Ectodermal cell (in vitro differentiated cells): ENCODE measurements around the gene CCRL2.

Experiments
- H3K27ac ChIP-seq: 2 replicates; pipeline ENCODE4 v1.7.0; 2013; ENCODE audit warnings: mild to moderate bottlenecking, low read depth, low read length; ENCODE audit not compliant: insufficient read depth, poor library complexity, severe bottlenecking
- H3K27me3 ChIP-seq: 2 replicates; pipeline ENCODE4 v1.7.0; 2013; ENCODE audit warnings: mild to moderate bottlenecking, low read length; ENCODE audit not compliant: insufficient read depth, control insufficient read depth, poor library complexity, severe bottlenecking
- H3K36me3 ChIP-seq: one replicate; pipeline ENCODE4 v1.7.0; 2013; ENCODE audit warnings: low read length; ENCODE audit not compliant: control insufficient read depth, insufficient read depth
- H3K4me1 ChIP-seq: one replicate; pipeline ENCODE4 v1.7.0; 2013; ENCODE audit warnings: low read length; ENCODE audit not compliant: control insufficient read depth, insufficient read depth
- H3K4me3 ChIP-seq: 2 replicates; pipeline ENCODE4 v1.7.0; 2013; ENCODE audit warnings: low read depth, low read length, control low read depth; ENCODE audit not compliant: insufficient read depth
- H3K9me3 ChIP-seq: 2 replicates; pipeline ENCODE4 v1.7.0; 2013; ENCODE audit warnings: mild to moderate bottlenecking, low read length, moderate library complexity; ENCODE audit not compliant: control insufficient read depth
- WGBS, 2 experiments: methylation state at CpG; one replicate each; pipeline ENCODE4 v1.1.7; 2013; ENCODE audit warnings: missing lambda C conversion rate in 2 of 2; 5-methylcytosine and 5-hydroxymethylcytosine counted together

CCRL2 gene

DNA sequence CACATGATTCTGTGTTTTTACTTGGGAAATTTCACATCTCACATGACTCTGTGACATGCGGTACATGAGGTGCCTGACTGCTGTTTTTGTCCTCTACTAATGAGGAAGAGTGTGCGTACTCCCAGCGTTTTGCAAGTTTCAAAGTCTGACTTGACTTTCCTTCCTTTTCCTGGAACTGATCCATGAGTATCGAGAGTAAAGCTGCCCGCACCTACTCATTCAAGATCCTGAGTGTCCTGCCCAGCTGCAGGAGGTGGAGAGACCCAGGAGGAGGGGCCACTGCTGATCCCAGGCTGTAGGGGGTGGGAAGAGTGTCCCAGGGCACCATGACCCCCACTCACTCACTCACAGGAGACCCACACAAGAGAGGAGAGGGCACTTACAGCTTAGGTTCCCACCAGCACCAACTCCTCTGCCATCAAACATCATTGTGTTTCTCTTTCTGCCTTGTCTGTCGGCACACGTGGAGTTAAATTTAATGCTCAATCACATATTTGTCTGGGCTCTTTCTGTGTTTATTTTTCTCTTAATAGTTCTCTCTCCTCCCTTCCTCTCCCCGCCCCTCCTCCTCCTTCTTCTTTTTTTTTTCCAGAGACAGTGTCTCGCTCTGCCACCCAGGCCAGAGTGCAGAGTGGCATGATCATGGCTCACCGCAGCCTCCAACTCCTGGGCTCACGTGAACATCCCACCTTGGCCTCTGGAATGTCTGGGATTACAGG is 1.6 kb upstream of the CCRL2 start:
- H3K27ac ChIP-seq: no peak overlapping the region
- no peaks in the 10 kb centered on the region for H3K27me3 ChIP-seq
- H3K36me3 ChIP-seq: no peaks in the 10 kb centered on the region
- H3K9me3 ChIP-seq: no peaks in the 10 kb centered on the region
- 89 to 91% methylated on average over 11 of the region's 11 CpGs for WGBS, 2 experiments
- no peaks in the 10 kb centered on the region for H3K4me1 ChIP-seq
- H3K4me3 ChIP-seq: no peak overlapping the region

DNA sequence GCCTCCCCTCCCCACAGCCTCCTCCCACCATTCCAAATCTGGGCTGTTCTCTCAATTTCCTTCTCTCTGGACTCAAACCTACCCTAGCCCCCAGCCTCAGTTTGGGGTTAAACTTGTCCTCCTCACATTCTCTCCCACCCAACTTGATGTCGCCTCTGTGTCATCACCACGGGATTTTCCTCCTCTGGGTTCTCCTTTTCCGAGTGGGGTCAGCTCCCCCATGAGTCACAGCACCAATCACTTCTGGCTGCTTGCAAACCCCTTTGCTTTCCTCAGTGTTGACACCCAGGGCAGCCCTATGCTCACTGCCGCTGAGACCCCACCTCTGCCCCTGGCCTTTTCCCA is 644 bp upstream of the CCRL2 start:
- Histone ChIP-seq H3K4me3 (no peak overlapping the region), H3K4me1 (no peaks in the 10 kb centered on the region), H3K27ac (no peak overlapping the region), H3K27me3 (no peaks in the 10 kb centered on the region), H3K36me3 (no peaks in the 10 kb centered on the region), H3K9me3 (no peaks in the 10 kb centered on the region)
- WGBS, 2 experiments: 87 to 90% methylated on average over 4 of the region's 4 CpGs

DNA sequence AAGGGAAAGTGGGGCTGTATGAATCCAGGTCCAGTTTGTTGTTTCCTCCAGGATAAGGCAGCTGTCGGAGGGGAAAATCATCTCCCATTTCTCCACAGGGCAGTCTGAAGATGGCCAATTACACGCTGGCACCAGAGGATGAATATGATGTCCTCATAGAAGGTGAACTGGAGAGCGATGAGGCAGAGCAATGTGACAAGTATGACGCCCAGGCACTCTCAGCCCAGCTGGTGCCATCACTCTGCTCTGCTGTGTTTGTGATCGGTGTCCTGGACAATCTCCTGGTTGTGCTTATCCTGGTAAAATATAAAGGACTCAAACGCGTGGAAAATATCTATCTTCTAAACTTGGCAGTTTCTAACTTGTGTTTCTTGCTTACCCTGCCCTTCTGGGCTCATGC is 911 bp downstream of the CCRL2 start:
- no peaks in the 10 kb centered on the region for H3K4me1 ChIP-seq
- 95% methylated on average over 7 of the region's 7 CpGs for WGBS, 2 experiments
- no peaks in the 10 kb centered on the region for H3K27me3 ChIP-seq
- no peaks in the 10 kb centered on the region for H3K9me3 ChIP-seq
- H3K4me3 ChIP-seq: no peak overlapping the region
- no peak overlapping the region for H3K27ac ChIP-seq
- H3K36me3 ChIP-seq: no peaks in the 10 kb centered on the region

DNA sequence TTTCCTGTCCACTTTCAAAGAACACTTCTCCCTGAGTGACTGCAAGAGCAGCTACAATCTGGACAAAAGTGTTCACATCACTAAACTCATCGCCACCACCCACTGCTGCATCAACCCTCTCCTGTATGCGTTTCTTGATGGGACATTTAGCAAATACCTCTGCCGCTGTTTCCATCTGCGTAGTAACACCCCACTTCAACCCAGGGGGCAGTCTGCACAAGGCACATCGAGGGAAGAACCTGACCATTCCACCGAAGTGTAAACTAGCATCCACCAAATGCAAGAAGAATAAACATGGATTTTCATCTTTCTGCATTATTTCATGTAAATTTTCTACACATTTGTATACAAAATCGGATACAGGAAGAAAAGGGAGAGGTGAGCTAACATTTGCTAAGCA is 1.8 kb downstream of the CCRL2 start:
- Histone ChIP-seq H3K4me3 (no peak overlapping the region), H3K9me3 (no peaks in the 10 kb centered on the region), H3K27ac (no peak overlapping the region), H3K27me3 (no peaks in the 10 kb centered on the region), H3K36me3 (no peaks in the 10 kb centered on the region), H3K4me1 (no peaks in the 10 kb centered on the region)
- WGBS, 2 experiments: 90% methylated on average over 7 of the region's 7 CpGs

DNA sequence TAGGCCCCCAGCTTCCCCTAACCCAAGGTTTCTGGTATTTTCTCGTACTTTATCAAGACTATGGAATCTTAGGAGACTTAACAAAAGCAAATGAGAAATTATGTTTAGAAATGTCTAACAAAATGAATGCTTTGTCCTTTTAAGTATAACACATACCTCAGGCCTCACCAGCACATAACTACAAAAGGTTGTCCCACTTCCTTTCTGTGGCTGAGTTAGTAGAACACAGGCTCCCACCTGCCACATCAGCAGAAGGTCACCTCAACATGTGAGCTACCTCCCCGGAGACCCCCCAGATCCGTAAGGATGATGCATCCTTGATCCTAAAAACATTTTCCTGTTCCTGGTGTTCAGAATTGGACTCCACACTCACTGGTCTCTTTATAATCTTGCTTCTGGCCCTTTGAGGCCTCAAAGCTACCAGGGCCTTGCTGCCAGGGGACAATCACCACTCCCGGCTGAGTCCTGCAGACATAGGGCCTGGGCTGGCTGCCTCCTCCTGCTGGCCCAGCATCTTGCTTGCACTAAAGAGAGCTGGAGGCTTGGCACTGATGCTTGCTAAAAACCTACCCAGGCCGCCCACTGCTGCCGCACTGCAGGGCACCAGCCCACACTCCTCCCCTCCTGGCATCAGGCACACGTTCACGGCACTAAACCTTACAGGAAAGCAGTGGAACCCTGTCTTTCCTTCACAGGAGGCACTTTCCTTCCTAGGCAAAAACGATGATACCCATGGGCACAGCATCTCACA is 2.9 kb downstream of the CCRL2 start:
- Histone ChIP-seq H3K36me3 (no peaks in the 10 kb centered on the region), H3K27me3 (no peaks in the 10 kb centered on the region), H3K9me3 (no peaks in the 10 kb centered on the region), H3K4me3 (no peak overlapping the region), H3K27ac (no peak overlapping the region), H3K4me1 (no peaks in the 10 kb centered on the region)
- WGBS, 2 experiments: 94 to 95% methylated on average over 8 to 9 of the region's 9 CpGs

DNA sequence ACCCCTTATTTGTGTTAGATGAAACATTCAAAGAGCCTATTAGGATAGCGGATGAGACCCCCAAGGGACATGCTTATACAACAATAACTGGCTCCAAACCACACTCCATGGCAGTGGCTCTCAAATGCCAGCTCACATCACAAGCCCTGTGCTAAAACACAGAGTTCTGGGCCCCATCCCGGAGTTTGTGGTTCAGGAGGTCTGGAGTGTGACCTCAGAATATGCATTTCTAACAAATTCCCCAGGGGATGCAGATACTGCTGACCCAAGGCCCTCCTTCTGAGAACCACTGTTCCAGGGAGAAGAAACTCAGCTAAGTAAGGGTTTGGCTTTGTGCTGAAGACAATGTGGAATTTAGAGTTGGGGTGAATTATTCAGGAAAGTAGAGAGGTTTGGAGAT is 3.6 kb downstream of the CCRL2 start:
- Histone ChIP-seq H3K27ac (no peak overlapping the region), H3K4me3 (no peak overlapping the region), H3K27me3 (no peaks in the 10 kb centered on the region), H3K36me3 (no peaks in the 10 kb centered on the region), H3K4me1 (no peaks in the 10 kb centered on the region), H3K9me3 (no peaks in the 10 kb centered on the region)
- WGBS, 2 experiments: 87 to 95% methylated on average over 2 of the region's 2 CpGs

DNA sequence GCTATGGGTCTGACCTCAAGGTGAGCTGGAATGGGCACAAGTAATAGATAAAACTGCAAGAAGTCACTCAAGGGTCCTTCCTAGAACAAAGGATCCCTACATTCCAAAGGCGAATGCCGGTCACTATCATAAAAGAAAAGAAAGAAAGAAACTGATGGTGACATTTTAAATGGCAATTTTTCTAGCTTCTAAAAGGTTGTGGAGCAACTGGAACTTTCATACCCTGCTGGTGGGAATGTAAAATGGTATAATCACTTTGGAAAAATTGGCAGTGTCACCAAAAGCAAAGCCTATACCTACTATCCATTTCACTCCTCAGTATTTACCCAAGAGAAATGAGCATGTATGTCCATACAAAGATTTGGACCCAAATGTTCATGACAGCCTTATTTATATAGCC is 4.2 kb downstream of the CCRL2 start:
- H3K9me3 ChIP-seq: no peaks in the 10 kb centered on the region
- H3K27me3 ChIP-seq: no peaks in the 10 kb centered on the region
- H3K36me3 ChIP-seq: no peaks in the 10 kb centered on the region
- no peaks in the 10 kb centered on the region for H3K4me1 ChIP-seq
- H3K4me3 ChIP-seq: no peak overlapping the region
- 96 to 97% methylated on average over 2 of the region's 2 CpGs for WGBS, 2 experiments
- no peak overlapping the region for H3K27ac ChIP-seq

DNA sequence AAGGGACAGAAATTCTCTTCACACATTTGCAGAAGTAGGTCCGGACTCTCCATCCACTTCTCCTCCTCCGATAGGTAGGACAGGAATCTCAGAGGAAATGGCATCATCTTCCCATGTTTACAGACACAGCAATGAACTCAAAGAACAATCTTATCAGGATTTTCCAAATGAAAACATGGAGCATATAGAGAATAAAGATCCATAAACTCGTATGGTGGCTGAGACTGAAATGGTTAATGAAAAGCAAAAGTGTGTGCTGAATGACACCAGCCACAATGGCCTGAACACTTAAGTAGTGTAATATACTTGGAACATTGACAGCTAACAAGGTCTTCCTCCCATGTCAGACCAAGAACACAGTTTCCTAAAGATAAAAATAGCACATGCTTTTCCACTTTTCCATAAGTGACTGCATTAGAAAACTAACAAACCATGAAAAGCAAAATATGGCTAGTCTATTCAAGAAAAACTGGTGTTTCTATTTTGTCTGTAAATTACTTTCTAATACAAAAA is 5.8 kb downstream of the CCRL2 start:
- no peak overlapping the region for H3K27ac ChIP-seq
- no peaks in the 10 kb centered on the region for H3K27me3 ChIP-seq
- 92 to 100% methylated on average over 3 of the region's 3 CpGs for WGBS, 2 experiments
- H3K36me3 ChIP-seq: no peaks in the 10 kb centered on the region
- H3K9me3 ChIP-seq: no peaks in the 10 kb centered on the region
- no peaks in the 10 kb centered on the region for H3K4me1 ChIP-seq
- no peak overlapping the region for H3K4me3 ChIP-seq

DNA sequence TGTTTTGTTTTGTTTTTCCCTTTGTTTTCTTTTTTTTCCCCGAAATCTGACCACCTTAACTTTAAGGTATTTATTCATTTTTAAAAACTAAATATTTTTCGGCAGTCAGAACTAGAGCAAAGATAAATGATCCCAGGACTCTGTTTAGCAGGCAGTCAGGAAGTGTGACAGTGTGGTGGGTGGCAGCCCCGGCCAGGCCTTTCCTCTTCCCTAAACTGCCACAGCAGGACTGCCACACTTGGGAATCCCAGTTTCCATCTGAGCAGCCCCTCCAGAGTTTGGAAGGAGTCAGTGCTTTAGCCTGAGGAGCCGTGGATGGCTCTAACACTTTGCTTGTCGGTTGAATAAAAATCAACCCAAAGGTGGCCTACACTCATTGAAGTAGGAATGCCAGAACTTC is 6.9 kb downstream of the CCRL2 start:
- H3K9me3 ChIP-seq: no peaks in the 10 kb centered on the region
- no peaks in the 10 kb centered on the region for H3K4me1 ChIP-seq
- H3K36me3 ChIP-seq: no peaks in the 10 kb centered on the region
- no peak overlapping the region for H3K4me3 ChIP-seq
- H3K27ac ChIP-seq: no peak overlapping the region
- 92 to 94% methylated on average over 4 to 5 of the region's 5 CpGs for WGBS, 2 experiments
- H3K27me3 ChIP-seq: no peaks in the 10 kb centered on the region

DNA sequence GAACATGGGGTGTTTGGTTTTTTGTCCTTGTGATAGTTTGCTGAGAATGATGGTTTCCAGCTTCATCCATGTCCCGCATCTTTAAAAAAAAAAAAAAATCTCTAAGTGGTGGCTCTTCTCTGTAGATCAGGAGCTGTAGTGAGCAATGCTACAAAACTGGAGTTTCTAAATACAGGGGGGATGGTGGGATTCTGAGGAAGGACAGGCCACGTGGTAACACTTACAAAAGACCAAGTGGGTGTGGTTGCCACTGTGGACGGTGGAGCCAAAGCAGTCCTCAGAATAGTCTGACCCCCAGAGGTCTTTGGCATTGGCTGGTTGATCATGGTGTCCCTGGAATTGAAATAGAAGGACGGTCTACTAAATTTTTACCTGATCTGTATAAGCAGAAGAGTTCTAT is 7.7 kb downstream of the CCRL2 start:
- WGBS, 2 experiments: 90 to 91% methylated on average over 4 of the region's 4 CpGs

More for the DNA sequence above, 7.7 kb downstream of the CCRL2 start:
- Histone ChIP-seq H3K36me3 (no peaks in the 10 kb centered on the region), H3K4me1 (no peaks in the 10 kb centered on the region), H3K4me3 (no peak overlapping the region), H3K9me3 (no peaks in the 10 kb centered on the region), H3K27ac (no peak overlapping the region), H3K27me3 (no peaks in the 10 kb centered on the region)
